ENCODE data around the gene IRS2. TPM values are rescaled to one million over a fixed set of nuclear protein-coding genes. Genes with fewer than 3 reads are reported as not detected.

Gene IRS2
- polyA plus RNA-seq, 1 of the 3 experiments (the other 2 are of a cell fraction) = 7.0 TPM

DNA sequence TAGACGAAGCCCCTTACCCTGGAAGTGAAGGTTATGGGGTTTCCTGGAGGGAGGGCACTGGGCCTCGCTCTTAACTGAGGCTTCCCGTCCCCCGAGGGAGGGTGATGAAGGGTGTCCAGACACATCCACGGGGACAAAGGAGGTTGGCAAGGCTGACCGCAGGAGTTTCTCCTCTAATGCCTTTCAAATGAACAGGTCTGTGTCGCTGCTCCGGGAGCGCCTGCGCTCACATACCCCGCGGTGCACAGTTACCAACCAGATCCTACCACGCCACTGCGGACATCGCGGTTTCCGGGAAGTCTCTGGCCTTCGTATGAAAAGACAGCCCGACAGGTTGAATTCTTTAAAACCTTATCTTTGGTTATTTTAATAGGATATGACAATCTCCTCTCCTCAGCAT is 41.3 kb downstream of the IRS2 start:
- WGBS (ENCODE audit: low lambda C conversion rate) = 89% methylated on average over 17 of the region's 19 CpGs
- peaks cover 12 to 45% of the 10 kb centered on the region in 2 experiments for H3K4me1 ChIP-seq (ENCODE audit: control insufficient read depth in 1 of 2, insufficient read depth in 2 of 2, low read depth in 1 of 2, low read length in 1 of 2)
- H3K79me2 ChIP-seq (ENCODE audit: insufficient read depth) = no peaks in the 10 kb centered on the region
- no peak for TF ChIP-seq GABPA (IDR thresholded peaks at IDR 0.05; ENCODE audit: low read depth)
- TF ChIP-seq MEF2A (IDR thresholded peaks at IDR 0.05; ENCODE audit: borderline replicate concordance, low read depth) = no peak
- TF ChIP-seq MXI1 (IDR thresholded peaks at IDR 0.05; ENCODE audit: low read depth, low read length) = no peak
- H3K27me3 ChIP-seq (ENCODE audit: insufficient read depth) = no peaks in the 10 kb centered on the region
- H3K9ac ChIP-seq = no peak overlapping the region
- H3K4me2 ChIP-seq = no peak overlapping the region
- no peaks in the 10 kb centered on the region for H3K9me3 ChIP-seq
- no peaks in the 10 kb centered on the region for H3K9me2 ChIP-seq
- H4K20me1 ChIP-seq (ENCODE audit: insufficient read depth) = no peaks in the 10 kb centered on the region
- ChIA-PET CTCF (interaction anchor here (1.0 to 1.9 kb wide), 6 partner anchors 12 to 77 kb away, joined by 3 to 10 read pairs (median 5); no protein-coding TSS in a partner anchor), POLR2A (interaction anchor here (0.5 to 2.9 kb wide), 4 partner anchors 14 to 79 kb away, joined by 3 to 12 read pairs (median 4); no protein-coding TSS in a partner anchor)
- peak overlapping the region in 1 of 2 experiments; percentile 98; a peak in 2 of 4 replicates for H3K27ac ChIP-seq (ENCODE audit: low read depth in 2 of 2, low read length in 1 of 2)
- no peak overlapping the region for H2AFZ ChIP-seq (ENCODE audit: low read depth)
- DNase-seq = no peak
- H3K36me3 ChIP-seq (replicated peaks in 1 of 2; ENCODE audit: control insufficient read depth in 1 of 2, insufficient read depth in 2 of 2, low read length in 1 of 2) = no peaks in the 10 kb centered on the region
- H3K4me3 ChIP-seq (ENCODE audit: low read depth in 2 of 2, low read length in 1 of 2) = no peak overlapping the region
- H3F3A ChIP-seq (replicated peaks; ENCODE audit: insufficient read depth) = peaks cover 5% of the 10 kb centered on the region

- Histone ChIP-seq H3K9me3 (no peaks in the 10 kb centered on the region), H3K4me1 (ENCODE audit: control insufficient read depth in 1 of 2, insufficient read depth in 2 of 2, low read depth in 1 of 2, low read length in 1 of 2) (peaks cover 12 to 40% of the 10 kb centered on the region in 2 experiments), H2AFZ (ENCODE audit: low read depth) (no peak overlapping the region), H3K27me3 (ENCODE audit: insufficient read depth) (no peaks in the 10 kb centered on the region), H3K36me3 (replicated peaks in 1 of 2; ENCODE audit: control insufficient read depth in 1 of 2, insufficient read depth in 2 of 2, low read length in 1 of 2) (no peaks in the 10 kb centered on the region), H3K9me2 (no peaks in the 10 kb centered on the region), H3K27ac (ENCODE audit: low read depth in 2 of 2, low read length in 1 of 2) (peak overlapping the region in 1 of 2 experiments; percentile 98; a peak in 2 of 4 replicates), H4K20me1 (ENCODE audit: insufficient read depth) (no peaks in the 10 kb centered on the region), H3K4me3 (ENCODE audit: low read depth in 2 of 2, low read length in 1 of 2) (peak overlapping the region in 1 of 2 experiments; percentile 24; a peak in 1 of 4 replicates), H3K4me2 (0 out of 2 replicates have a peak overlapping the region, but pooled peaks have one; percentile 66), H3K9ac (no peak overlapping the region), H3F3A (replicated peaks; ENCODE audit: insufficient read depth) (peaks cover 5% of the 10 kb centered on the region), H3K79me2 (ENCODE audit: insufficient read depth) (no peaks in the 10 kb centered on the region)
- ChIA-PET CTCF (interaction anchor here (1.0 to 1.9 kb wide), 9 partner anchors 13 to 409 kb away, joined by 3 to 10 read pairs (median 5); no protein-coding TSS in a partner anchor), POLR2A (interaction anchor here (0.9 to 2.9 kb wide), 6 partner anchors 15 to 91 kb away, joined by 3 to 12 read pairs (median 4); no protein-coding TSS in a partner anchor)
- 56% methylated on average over 14 of the region's 23 CpGs for WGBS (ENCODE audit: low lambda C conversion rate)
- peak; percentile 64 for DNase-seq
- TF ChIP-seq TAF1 (IDR thresholded peaks at IDR 0.05; ENCODE audit: borderline replicate concordance, low read depth, low read length) (no peak), REST (IDR thresholded peaks at IDR 0.05; ENCODE audit: low read depth, low read length) (no peak), TEAD4 (IDR thresholded peaks at IDR 0.05; ENCODE audit: borderline replicate concordance, insufficient read depth) (no peak), SIN3A (IDR thresholded peaks at IDR 0.05; ENCODE audit: borderline replicate concordance, low read depth, low read length) (no peak), RCOR1 (IDR thresholded peaks at IDR 0.05; ENCODE audit: low read length) (no peak), NRF1 (IDR thresholded peaks at IDR 0.05; ENCODE audit: low read depth, low read length) (no peak), MEF2A (IDR thresholded peaks at IDR 0.05; ENCODE audit: borderline replicate concordance, low read depth) (no peak), NFIC (IDR thresholded peaks at IDR 0.05; ENCODE audit: borderline replicate concordance) (no peak; the same call in 1 of the 2 replicates), POLR2AphosphoS5 (IDR thresholded peaks at IDR 0.05; ENCODE audit: low read depth, low read length) (no peak), CHD2 (IDR thresholded peaks at IDR 0.05; ENCODE audit: low read length, partially characterized antibody) (no peak), GATA2 (CRISPR knock-in tag; IDR thresholded peaks at IDR 0.05) (no peak), YY1 (IDR thresholded peaks at IDR 0.05; ENCODE audit: low read depth) (no peak), MAX (IDR thresholded peaks at IDR 0.05; ENCODE audit: low read depth) (no peak), EP300 (IDR thresholded peaks at IDR 0.05; ENCODE audit: borderline replicate concordance in 1 of 2, low read depth in 1 of 2, low read length in 1 of 2) (no peak), SMC3 (IDR thresholded peaks at IDR 0.05; ENCODE audit: low read depth, low read length) (no peak), FOXM1 (IDR thresholded peaks at IDR 0.05; ENCODE audit: low read depth) (no peak)
- TF ChIP-seq, protein P1, sequence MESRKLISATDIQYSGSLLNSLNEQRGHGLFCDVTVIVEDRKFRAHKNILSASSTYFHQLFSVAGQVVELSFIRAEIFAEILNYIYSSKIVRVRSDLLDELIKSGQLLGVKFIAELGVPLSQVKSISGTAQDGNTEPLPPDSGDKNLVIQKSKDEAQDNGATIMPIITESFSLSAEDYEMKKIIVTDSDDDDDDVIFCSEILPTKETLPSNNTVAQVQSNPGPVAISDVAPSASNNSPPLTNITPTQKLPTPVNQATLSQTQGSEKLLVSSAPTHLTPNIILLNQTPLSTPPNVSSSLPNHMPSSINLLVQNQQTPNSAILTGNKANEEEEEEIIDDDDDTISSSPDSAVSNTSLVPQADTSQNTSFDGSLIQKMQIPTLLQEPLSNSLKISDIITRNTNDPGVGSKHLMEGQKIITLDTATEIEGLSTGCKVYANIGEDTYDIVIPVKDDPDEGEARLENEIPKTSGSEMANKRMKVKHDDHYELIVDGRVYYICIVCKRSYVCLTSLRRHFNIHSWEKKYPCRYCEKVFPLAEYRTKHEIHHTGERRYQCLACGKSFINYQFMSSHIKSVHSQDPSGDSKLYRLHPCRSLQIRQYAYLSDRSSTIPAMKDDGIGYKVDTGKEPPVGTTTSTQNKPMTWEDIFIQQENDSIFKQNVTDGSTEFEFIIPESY (IDR thresholded peaks at IDR 0.05; ENCODE audit: borderline replicate concordance, low read depth) = no peak
- TF ChIP-seq, protein P2, sequence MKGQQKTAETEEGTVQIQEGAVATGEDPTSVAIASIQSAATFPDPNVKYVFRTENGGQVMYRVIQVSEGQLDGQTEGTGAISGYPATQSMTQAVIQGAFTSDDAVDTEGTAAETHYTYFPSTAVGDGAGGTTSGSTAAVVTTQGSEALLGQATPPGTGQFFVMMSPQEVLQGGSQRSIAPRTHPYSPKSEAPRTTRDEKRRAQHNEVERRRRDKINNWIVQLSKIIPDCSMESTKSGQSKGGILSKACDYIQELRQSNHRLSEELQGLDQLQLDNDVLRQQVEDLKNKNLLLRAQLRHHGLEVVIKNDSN (IDR thresholded peaks at IDR 0.05; ENCODE audit: borderline replicate concordance, low read depth) = no peak
Measured at GRCh38 chr13:109744512-109745051, 41.8 kb downstream of the IRS2 start.

Data from SK-N-SH (cell line).